Lung (tissue), 12 donors: Measurements from ENCODE around the gene UNC13A. TPM values are rescaled to one million over a fixed set of nuclear protein-coding genes. Genes with fewer than 3 reads are reported as not detected.

ENCODE experiments used
- ATAC-seq: fragments of 200-7000 bp; cut with Tn5 transposase; one replicate; pipeline ENCODE4 v1.9.1; 2020; ENCODE audit warnings: moderate number of reproducible peaks; ENCODE audit not compliant: insufficient read depth, low FRiP score
- DNase-seq, 3 donors: peaks; one replicate each; pipeline ENCODE4 v3.0.0-alpha.2; 2013 to 2017
- H3K27ac ChIP-seq, 2 donors: one replicate each; pipeline ENCODE4 v1.5.1; 2013; ENCODE audit warnings: mild to moderate bottlenecking in 2 of 2, moderate library complexity in 2 of 2, control low read depth in 1 of 2, inconsistent platforms in 1 of 2, low read depth in 1 of 2, low read length in 1 of 2
- H3K27me3 ChIP-seq, 3 donors: one replicate each; pipeline ENCODE4 v1.5.1; 2013; ENCODE audit warnings: low read length in 2 of 3; ENCODE audit not compliant: control insufficient read depth in 3 of 3, insufficient read depth in 3 of 3
- H3K36me3 ChIP-seq, 4 donors: one replicate each; pipeline ENCODE4 v1.5.1; 2013; ENCODE audit warnings: low read length in 4 of 4, mild to moderate bottlenecking in 1 of 4, moderate library complexity in 1 of 4; ENCODE audit not compliant: control insufficient read depth in 4 of 4, insufficient read depth in 4 of 4
- H3K4me1 ChIP-seq, 5 donors: one replicate each; pipeline ENCODE4 v1.5.1; 2013; ENCODE audit warnings: low read length in 5 of 5, mild to moderate bottlenecking in 2 of 5, moderate library complexity in 1 of 5; ENCODE audit not compliant: control insufficient read depth in 5 of 5, insufficient read depth in 5 of 5
- H3K4me3 ChIP-seq: one replicate; pipeline ENCODE4 v1.5.1; 2013; ENCODE audit warnings: mild to moderate bottlenecking, control low read depth, moderate library complexity
- H3K9ac ChIP-seq, 2 donors: one replicate each; pipeline ENCODE4 v1.5.1; 2013; ENCODE audit warnings: low read length in 2 of 2, control low read depth in 1 of 2; ENCODE audit not compliant: insufficient read depth in 1 of 2
- H3K9me3 ChIP-seq, 4 donors: one replicate each; pipeline ENCODE4 v1.5.1; 2013; ENCODE audit warnings: low read length in 3 of 4, mild to moderate bottlenecking in 1 of 4, moderate library complexity in 1 of 4; ENCODE audit not compliant: control insufficient read depth in 4 of 4, insufficient read depth in 3 of 4
- CTCF ChIP-seq: IDR thresholded peaks from 2 replicates; pipeline ENCODE4 v1.5.1; 2012; ENCODE audit warnings: mild to moderate bottlenecking; ENCODE audit errors: control extremely low read depth, extremely low read depth
- WGBS, 2 donors: extraction: QIAGEN DNeasy Blood & Tissue Kit; methylation state at CpG; one replicate each; pipeline ENCODE4 v1.1.7; 2013; 5-methylcytosine and 5-hydroxymethylcytosine counted together
- polyA plus RNA-seq, 2 donors: library from polyadenylated mRNA; stranded (reverse); fragments of 200-250 nt; gene quantifications; one replicate each; pipeline ENCODE4 v1.2.1, GENCODE V29; 2013
- total RNA-seq, 2 donors: library from RNA; depleted of rRNA in 1 of 2; stranded (reverse); fragments of >200 nt in 1 of 2; gene quantifications; one replicate each; pipeline ENCODE4 v1.2.1, GENCODE V29; 2014 to 2021
- donor health status: control.
- donor health status: control.
- donor health status: Bipolar disorder and iron deficiency.
- donor health status: healthy.
- donor health status: DM: yes; HTN: yes; CAD: no.

UNC13A gene
- total and polyA plus RNA-seq, 4 donors: 0.14 to 0.31 (median 0.27) TPM

- 88 to 89% methylated on average over 16 of the region's 16 CpGs for WGBS, 2 donors
- H3K9me3 ChIP-seq: peaks cover 0 to 10% (median 3%) of the 10 kb centered on the region in 4 donors
- no peaks in the 10 kb centered on the region for H3K4me1 ChIP-seq
- no peak overlapping the region for H3K9ac ChIP-seq
- H3K4me3 ChIP-seq: no peak overlapping the region
- DNase-seq: no peak
- no peak overlapping the region for H3K27ac ChIP-seq
- H3K27me3 ChIP-seq: no peaks in the 10 kb centered on the region
- no peak for TF ChIP-seq CTCF
- no peak for ATAC-seq
- H3K36me3 ChIP-seq: no peaks in the 10 kb centered on the region
Measured at GRCh38 chr19:17624314-17624991, 63.7 kb downstream of the UNC13A start.

GRCh38 chr19:17623224-17623935 is 64.8 kb downstream of the UNC13A start:
- 90% methylated on average over 25 to 31 of the region's 31 CpGs for WGBS, 2 donors
- peaks cover 0 to 3% (median 0%) of the 10 kb centered on the region in 5 donors for H3K4me1 ChIP-seq
- no peak for ATAC-seq
- no peak overlapping the region for H3K27ac ChIP-seq
- H3K4me3 ChIP-seq: no peak overlapping the region
- no peak for TF ChIP-seq CTCF
- peaks cover 0 to 10% (median 3%) of the 10 kb centered on the region in 4 donors for H3K9me3 ChIP-seq
- H3K36me3 ChIP-seq: no peaks in the 10 kb centered on the region
- no peak for DNase-seq
- H3K9ac ChIP-seq: no peak overlapping the region
- no peaks in the 10 kb centered on the region for H3K27me3 ChIP-seq

GRCh38 chr19:17620696-17621095 is 67.5 kb downstream of the UNC13A start:
- peaks cover 0 to 5% (median 0%) of the 10 kb centered on the region in 5 donors for H3K4me1 ChIP-seq
- DNase-seq (no peak), ATAC-seq (no peak)
- peaks cover 0 to 2% (median 2%) of the 10 kb centered on the region in 3 donors for H3K27me3 ChIP-seq
- TF ChIP-seq CTCF: no peak
- 97 to 100% methylated on average over 1 of the region's 1 CpG for WGBS, 2 donors
- no peaks in the 10 kb centered on the region for H3K36me3 ChIP-seq
- H3K4me3 ChIP-seq: no peak overlapping the region
- peaks cover 0 to 10% (median 3%) of the 10 kb centered on the region in 4 donors for H3K9me3 ChIP-seq
- H3K9ac ChIP-seq: no peak overlapping the region
- no peak overlapping the region for H3K27ac ChIP-seq
